ENCODE measurements around the gene TMEM115. TPM values are rescaled to one million over a fixed set of nuclear protein-coding genes. Genes with fewer than 3 reads are reported as not detected.
A peak's percentile ranks its signal among the peaks of the same experiment; 100 is the strongest.

Gene TMEM115
- total RNA-seq, 4 donors from 2014 or later, result 71.8 to 103 (median 81.9) TPM

DNA sequence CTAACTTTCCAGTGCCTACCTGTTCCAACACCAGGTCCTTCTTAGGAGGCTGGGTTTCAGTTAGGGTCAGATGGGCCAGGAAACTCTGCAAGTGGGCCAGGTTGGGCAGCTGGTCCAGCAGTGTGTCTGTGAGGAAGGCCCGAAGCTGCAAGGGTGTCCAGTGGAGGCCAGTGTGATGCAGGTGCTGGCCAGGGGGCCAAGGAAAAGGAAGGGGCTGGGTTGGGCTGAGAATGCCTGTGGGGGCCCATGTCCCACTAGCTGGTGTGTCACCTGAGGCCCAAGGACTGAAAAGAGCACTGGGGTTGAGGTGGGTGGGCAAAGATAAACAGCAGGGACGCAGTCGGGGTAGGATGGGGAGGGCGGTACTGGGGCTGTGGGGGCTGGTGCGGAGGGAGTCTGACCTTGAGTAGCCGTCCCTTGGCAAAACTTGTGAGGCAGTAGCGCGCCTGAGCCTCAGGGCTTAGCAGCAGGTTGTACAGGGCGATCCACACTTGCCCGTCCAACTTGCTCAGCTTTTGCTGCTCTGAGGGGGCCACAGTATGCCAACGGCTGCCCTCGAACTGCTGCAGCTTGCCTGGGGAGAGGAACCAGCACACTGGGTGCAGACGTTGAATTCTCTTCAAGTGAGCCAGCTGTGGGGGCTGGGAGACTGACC lies 17.2 kb downstream of the TMEM115 start:
- Histone ChIP-seq H3K36me3 (no peaks in the 10 kb centered on the region), H3K4me1 (peaks cover 12 to 55% (median 37%) of the 10 kb centered on the region in 4 donors), H3K9me3 (no peaks in the 10 kb centered on the region), H3K27ac (no peak overlapping the region), H3K4me3 (no peak overlapping the region), H3K27me3 (no peaks in the 10 kb centered on the region)
- intact Hi-C loops (cut with DNase I; ENCODE audit: low total_unique reads), result loop anchor here (10.0 kb wide), 1 partner anchor 203 kb away; no protein-coding TSS in a partner anchor
- DNase-seq, result no peak
- in situ Hi-C loops (cut with MboI; ENCODE audit: low pct_ligation_motif_present in 1 of 4, low pct_unique_long_range_greater_than_20kb in 1 of 4, low sequenced_read_pairs in 3 of 4), result loop anchor here in 1 of 4 donors (10.0 kb wide), 1 partner anchor 193 kb away; no protein-coding TSS in a partner anchor
- WGBS, 2 donors (ENCODE audit: low coverage in 1 of 2), result 93% methylated on average over 13 of the region's 13 CpGs; no CpG with 5 or more reads in 1 of the 2 donors
- TF ChIP-seq CTCF (IDR thresholded peaks at IDR 0.05), result no peak
- no peak for TF ChIP-seq EP300 (IDR thresholded peaks at IDR 0.05; ENCODE audit: low read depth)
- no peak for TF ChIP-seq POLR2A (IDR thresholded peaks at IDR 0.05)
- TF ChIP-seq POLR2AphosphoS5 (IDR thresholded peaks at IDR 0.05), result no peak

- TF ChIP-seq EP300 (IDR thresholded peaks at IDR 0.05; ENCODE audit: low read depth) (no peak), CTCF (IDR thresholded peaks at IDR 0.05) (no peak)
- Histone ChIP-seq H3K27ac (peak overlapping the region; percentile 93 to 99 (median 98)), H3K4me3 (peak overlapping the region in 2 of 4 donors; percentile 51 to 62), H3K9me3 (no peaks in the 10 kb centered on the region), H3K27me3 (no peaks in the 10 kb centered on the region), H3K4me1 (peaks cover 12 to 53% (median 39%) of the 10 kb centered on the region in 4 donors), H3K36me3 (no peaks in the 10 kb centered on the region)
- intact Hi-C loops (cut with DNase I; ENCODE audit: low total_unique reads) (loop anchor here (10.0 kb wide), 1 partner anchor 203 kb away; no protein-coding TSS in a partner anchor), in situ Hi-C loops (cut with MboI; ENCODE audit: low pct_ligation_motif_present in 1 of 4, low pct_unique_long_range_greater_than_20kb in 1 of 4, low sequenced_read_pairs in 3 of 4) (loop anchor here in 1 of 4 donors (10.0 kb wide), 1 partner anchor 193 kb away; no protein-coding TSS in a partner anchor)
- WGBS, 2 donors (ENCODE audit: low coverage in 1 of 2), result 99% methylated on average over 9 of the region's 9 CpGs; no CpG with 5 or more reads in 1 of the 2 donors
- DNase-seq, result no peak
These were observed 17.8 kb downstream of the TMEM115 start for GRCh38 chr3:50341537-50341936.

DNA sequence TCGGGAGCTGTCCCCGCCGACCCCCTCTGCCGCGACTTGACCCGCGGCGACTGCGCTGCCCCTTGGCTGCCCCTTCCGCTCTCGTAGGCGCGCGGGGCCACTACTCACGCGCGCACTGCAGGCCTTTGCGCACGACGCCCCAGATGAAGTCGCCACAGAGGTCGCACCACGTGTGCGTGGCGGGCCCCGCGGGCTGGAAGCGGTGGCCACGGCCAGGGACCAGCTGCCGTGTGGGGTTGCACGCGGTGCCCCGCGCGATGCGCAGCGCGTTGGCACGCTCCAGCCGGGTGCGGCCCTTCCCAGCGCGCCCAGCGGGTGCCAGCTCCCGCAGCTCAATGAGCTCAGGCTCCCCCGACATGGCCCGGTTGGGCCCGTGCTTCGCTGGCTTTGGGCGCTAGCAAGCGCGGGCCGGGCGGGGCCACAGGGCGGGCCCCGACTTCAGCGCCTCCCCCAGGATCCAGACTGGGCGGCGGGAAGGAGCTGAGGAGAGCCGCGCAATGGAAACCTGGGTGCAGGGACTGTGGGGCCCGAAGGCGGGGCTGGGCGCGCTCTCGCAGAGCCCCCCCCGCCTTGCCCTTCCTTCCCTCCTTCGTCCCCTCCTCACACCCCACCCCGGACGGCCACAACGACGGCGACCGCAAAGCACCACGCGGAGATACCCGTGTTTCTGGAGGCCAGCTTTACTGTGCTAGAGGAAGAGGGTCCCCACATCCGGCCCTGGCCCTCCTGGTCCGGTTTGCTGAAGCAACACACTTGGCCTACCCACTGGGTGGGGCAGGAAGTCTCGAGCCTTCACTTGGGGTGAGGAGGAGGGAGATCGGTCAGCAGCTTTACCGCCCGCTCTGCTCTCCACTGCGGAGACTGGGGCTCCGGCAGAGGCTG lies 18.6 kb downstream of the TMEM115 start, which contains the start of gene RASSF1:
TSS of gene RASSF1 (minus strand) at position 389 of the 882 bp plus-strand sequence. CDS start at position 358, 31 bp downstream.
- intact Hi-C loops (cut with DNase I; ENCODE audit: low total_unique reads), result loop anchor here (10.0 kb wide), 1 partner anchor 204 kb away; no protein-coding TSS in a partner anchor
- Histone ChIP-seq H3K9me3 (no peaks in the 10 kb centered on the region), H3K4me3 (peak within 1 kb of the TSS; percentile 35 to 62 (median 44)), H3K27me3 (no peaks in the 10 kb centered on the region), H3K4me1 (peaks cover 18 to 55% (median 42%) of the 10 kb centered on the region in 4 donors), H3K27ac (peak within 1 kb of the TSS; percentile 93 to 99 (median 98)), H3K36me3 (no peaks in the 10 kb centered on the region)
- peak; percentile 80 for DNase-seq
- in situ Hi-C loops (cut with MboI; ENCODE audit: low pct_ligation_motif_present in 1 of 4, low pct_unique_long_range_greater_than_20kb in 1 of 4, low sequenced_read_pairs in 3 of 4), result loop anchor here in 1 of 4 donors (10.0 kb wide), 1 partner anchor 194 kb away; no protein-coding TSS in a partner anchor
- WGBS, 2 donors (ENCODE audit: low coverage in 1 of 2), result 7% methylated on average over 63 of the region's 85 CpGs; no CpG with 5 or more reads in 1 of the 2 donors
- TF ChIP-seq CTCF (IDR thresholded peaks at IDR 0.05) (no peak), POLR2A (IDR thresholded peaks at IDR 0.05) (peak; percentile 51), POLR2AphosphoS5 (IDR thresholded peaks at IDR 0.05) (peak; percentile 29 to 53 (median 36))

DNA sequence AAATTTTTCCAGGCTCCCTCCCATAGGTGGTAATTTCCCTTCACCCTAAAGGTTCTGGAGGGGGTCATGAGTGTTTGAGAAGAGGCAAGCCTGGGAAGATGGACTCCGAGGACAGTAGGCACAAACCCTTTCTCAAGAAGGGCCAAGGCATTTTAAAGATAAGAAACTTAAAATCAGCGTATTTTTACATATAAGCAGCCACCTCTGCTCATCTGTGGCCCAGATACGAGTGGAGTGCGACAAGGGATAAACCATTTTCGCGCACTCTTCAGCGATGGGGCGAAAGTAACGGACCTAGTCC lies 19.2 kb downstream of the TMEM115 start:
- TF ChIP-seq CTCF (IDR thresholded peaks at IDR 0.05) (no peak), EP300 (IDR thresholded peaks at IDR 0.05; ENCODE audit: low read depth) (no peak), POLR2A (IDR thresholded peaks at IDR 0.05) (no peak), POLR2AphosphoS5 (IDR thresholded peaks at IDR 0.05) (no peak)
- Histone ChIP-seq H3K27me3 (no peaks in the 10 kb centered on the region), H3K4me1 (peaks cover 18 to 55% (median 42%) of the 10 kb centered on the region in 4 donors), H3K27ac (peak overlapping the region; percentile 93 to 99 (median 98)), H3K4me3 (peak overlapping the region; percentile 35 to 62 (median 44)), H3K9me3 (no peaks in the 10 kb centered on the region), H3K36me3 (no peaks in the 10 kb centered on the region)
- intact Hi-C loops (cut with DNase I; ENCODE audit: low total_unique reads), result loop anchor here (10.0 kb wide), 1 partner anchor 205 kb away; no protein-coding TSS in a partner anchor
- DNase-seq, result no peak
- WGBS, 2 donors (ENCODE audit: low coverage in 1 of 2), result 34 to 39% methylated on average over 2 to 9 of the region's 9 CpGs
- in situ Hi-C loops (cut with MboI; ENCODE audit: low pct_ligation_motif_present in 1 of 4, low pct_unique_long_range_greater_than_20kb in 1 of 4, low sequenced_read_pairs in 3 of 4), result loop anchor here in 1 of 4 donors (10.0 kb wide), 1 partner anchor 195 kb away; no protein-coding TSS in a partner anchor
